ENCODE data around the gene DHRS12.
A peak's percentile ranks its signal among the peaks of the same experiment; 100 is the strongest.

DHRS12 gene

DNA sequence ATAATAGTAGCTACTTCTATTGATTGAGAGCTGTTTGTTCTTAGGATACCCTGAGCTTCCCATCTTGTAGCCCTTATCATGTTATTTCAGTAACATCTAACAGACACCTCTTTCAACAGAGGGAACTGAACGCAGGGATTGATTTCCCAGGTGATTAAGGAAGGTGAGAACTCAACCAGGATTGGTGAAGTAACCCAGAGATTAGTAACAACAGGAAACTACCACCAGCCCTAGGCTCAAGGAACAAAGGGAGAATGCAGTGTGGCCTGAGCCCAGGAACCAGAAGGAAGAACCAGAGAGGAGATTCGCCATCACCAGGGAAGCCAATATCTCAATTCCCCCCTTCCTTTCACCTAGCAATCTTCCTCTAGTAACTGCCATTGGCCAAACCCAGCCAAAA is 8.5 kb downstream of the DHRS12 start:
- H3K4me3 ChIP-seq (ENCODE audit: low read depth, low read length): no peak overlapping the region
- TF ChIP-seq, protein P1, sequence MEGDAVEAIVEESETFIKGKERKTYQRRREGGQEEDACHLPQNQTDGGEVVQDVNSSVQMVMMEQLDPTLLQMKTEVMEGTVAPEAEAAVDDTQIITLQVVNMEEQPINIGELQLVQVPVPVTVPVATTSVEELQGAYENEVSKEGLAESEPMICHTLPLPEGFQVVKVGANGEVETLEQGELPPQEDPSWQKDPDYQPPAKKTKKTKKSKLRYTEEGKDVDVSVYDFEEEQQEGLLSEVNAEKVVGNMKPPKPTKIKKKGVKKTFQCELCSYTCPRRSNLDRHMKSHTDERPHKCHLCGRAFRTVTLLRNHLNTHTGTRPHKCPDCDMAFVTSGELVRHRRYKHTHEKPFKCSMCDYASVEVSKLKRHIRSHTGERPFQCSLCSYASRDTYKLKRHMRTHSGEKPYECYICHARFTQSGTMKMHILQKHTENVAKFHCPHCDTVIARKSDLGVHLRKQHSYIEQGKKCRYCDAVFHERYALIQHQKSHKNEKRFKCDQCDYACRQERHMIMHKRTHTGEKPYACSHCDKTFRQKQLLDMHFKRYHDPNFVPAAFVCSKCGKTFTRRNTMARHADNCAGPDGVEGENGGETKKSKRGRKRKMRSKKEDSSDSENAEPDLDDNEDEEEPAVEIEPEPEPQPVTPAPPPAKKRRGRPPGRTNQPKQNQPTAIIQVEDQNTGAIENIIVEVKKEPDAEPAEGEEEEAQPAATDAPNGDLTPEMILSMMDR (conservative IDR thresholded peaks at IDR 0.05; ENCODE audit: low read depth, low read length): no peak
- no peak for DNase-seq (ENCODE audit: low read depth)

DNA sequence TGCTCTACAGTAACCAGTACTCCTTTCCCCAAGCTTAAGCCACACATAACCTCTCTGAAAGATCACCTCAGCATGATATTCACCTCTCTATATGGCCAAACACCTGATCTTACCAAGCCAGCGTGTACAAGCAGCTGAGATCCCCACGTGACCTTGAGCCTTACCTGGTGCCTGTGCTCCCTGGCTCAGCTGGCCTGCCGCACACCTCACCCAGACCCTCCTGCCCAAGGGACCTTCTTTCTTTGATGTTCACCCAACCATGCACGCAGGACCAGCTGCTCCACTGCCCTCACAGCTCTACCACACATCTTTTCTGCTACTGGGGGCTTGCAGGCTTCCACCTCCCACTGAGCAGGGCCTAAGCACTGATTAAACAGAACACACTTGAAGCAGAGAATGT is 9.0 kb downstream of the DHRS12 start:
- H3K4me3 ChIP-seq (ENCODE audit: low read depth, low read length): no peak overlapping the region
- TF ChIP-seq, protein P1 (conservative IDR thresholded peaks at IDR 0.05; ENCODE audit: low read depth, low read length): no peak
- no peak for DNase-seq (ENCODE audit: low read depth)

DNA sequence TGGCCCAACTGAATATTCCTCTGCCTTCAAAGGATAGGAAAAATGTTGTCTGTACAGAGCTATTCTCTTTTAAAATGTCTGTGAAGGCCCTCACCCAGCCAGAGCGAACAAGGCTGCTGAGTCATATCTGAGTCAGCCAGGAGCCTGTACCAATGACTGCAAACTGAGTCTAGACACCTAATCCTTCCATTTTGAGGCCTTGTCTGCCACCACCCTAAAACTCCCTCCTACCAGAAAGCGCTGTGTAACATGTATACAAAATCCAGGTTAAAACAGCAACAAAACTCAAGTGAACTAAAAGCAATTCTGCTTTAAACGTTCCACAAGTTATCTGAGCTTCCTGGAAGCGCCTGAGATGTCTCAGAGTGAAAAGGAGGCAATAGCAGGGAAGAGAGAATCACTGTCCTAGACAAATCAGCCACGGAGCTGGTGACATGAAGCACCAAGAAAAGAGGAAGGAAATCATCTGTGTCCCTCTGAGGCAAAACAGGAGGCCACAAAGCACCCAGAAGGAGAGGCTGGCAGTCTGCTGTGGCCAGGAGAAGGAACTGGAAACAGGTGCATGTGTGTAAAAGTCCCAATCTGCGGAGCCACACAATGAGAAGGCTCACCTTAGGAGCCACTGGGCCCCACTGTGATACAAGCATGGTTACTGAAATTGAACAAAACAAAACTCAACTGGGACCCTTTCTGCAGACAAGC is 10.2 kb downstream of the DHRS12 start:
- DNase-seq (ENCODE audit: low read depth): peak; percentile 84
- TF ChIP-seq, protein P1 (conservative IDR thresholded peaks at IDR 0.05; ENCODE audit: low read depth, low read length): no peak
- no peak overlapping the region for H3K4me3 ChIP-seq (ENCODE audit: low read depth, low read length)

DNA sequence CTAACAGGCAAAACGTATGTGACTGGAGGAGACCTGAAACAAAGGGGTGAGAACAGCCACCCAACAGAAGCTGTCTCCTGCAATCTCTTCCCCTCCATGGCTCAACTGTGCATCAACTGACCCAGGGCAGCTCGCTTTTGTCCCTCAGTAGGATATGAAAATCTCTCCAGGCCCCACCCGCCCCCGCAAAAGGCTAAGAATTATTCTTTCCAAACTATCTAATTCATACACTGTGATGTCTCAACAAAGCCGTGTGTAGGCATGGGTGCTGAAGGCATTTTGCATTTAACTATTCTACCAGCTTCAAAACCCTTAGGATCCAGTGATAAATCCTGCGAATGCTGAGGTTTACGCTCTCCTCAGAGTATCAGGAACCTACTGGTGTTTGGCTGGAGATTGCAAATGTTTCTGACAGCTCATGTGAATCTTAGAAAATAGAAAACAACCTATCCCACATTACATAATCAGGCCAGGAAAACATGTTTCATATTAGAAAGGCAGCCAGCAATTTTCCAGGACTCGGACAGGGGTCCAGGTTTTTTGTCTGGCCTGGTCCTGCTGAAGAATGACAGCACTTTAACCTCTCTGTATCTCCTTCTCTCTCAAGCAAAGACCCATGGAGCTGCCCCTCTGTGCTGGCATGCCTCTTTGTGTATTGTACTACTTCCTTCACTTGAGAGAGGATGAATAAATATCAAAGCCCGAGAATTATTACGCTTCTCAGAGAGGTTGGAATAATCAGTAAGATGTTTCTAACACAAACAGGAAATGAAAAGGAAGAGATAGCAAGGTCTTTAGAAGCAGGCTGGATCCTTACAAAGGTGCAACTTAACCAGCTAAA is 17.3 kb downstream of the DHRS12 start:
- H3K4me3 ChIP-seq (ENCODE audit: low read depth, low read length): no peak overlapping the region
- peak; percentile 15 for DNase-seq (ENCODE audit: low read depth)
- TF ChIP-seq, protein P1 (conservative IDR thresholded peaks at IDR 0.05; ENCODE audit: low read depth, low read length): no peak

DNA sequence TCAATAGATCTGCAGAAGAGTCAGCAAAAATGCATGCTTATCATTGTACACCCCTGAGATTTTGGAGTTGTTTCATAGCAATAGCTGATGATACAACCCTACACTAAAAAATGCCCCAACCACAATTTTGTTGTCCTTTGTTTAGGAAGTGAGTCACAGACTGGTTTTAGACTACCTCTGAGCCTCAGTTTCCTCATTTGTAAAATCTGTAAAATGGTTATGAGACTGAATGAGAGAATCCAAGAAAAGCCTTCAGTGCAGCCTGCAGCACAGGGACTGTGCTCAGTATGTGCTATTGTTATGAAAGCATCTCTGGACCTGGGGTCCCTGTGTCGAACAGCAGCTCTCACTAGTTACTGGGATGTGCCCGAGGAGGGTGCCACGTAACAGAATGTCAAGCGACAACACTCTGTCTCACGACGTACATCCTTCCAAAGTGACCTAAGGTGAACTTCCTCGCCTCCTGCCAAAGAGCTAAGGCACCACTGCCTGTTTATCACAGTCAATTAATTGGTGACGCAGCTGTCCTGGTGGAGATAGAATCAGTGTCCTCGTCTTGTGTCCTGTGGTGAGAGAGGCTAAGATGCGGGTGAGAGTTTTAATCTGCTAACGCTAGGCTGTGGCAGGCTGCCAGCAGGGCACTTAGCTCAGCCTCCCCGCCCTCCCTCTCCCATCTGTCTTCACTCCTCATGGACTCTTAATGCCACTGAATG is 18.1 kb downstream of the DHRS12 start:
- TF ChIP-seq, protein P1 (conservative IDR thresholded peaks at IDR 0.05; ENCODE audit: low read depth, low read length): no peak
- H3K4me3 ChIP-seq (ENCODE audit: low read depth, low read length): no peak overlapping the region
- DNase-seq (ENCODE audit: low read depth): peak; percentile 41

DNA sequence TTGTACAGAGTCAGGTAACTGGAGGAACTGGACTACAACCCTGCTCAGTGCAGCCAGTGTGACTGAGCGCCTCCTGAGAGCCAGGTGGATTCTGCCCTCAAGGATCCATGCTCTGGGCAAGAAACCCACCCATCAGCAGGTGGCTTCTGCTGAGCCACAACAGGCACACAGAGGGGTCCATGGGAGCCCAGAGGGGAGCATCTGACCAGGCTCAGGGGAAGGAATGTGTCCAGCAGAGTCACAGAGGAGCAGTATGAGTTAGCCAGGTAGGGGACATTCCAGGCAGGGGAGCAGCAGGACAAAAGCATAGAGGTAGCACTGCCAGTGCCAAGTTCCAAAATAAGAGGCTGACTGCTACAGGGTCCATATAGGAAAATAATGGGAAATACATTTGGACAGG is 19.9 kb downstream of the DHRS12 start:
- no peak overlapping the region for H3K4me3 ChIP-seq (ENCODE audit: low read depth, low read length)
- TF ChIP-seq, protein P1 (conservative IDR thresholded peaks at IDR 0.05; ENCODE audit: low read depth, low read length): no peak
- DNase-seq (ENCODE audit: low read depth): no peak

Measured in choroid plexus epithelial cell (primary cell).